B cell (primary cell): ENCODE results near the gene EIF4ENIF1. TPM values are rescaled to one million over a fixed set of nuclear protein-coding genes. Genes with fewer than 3 reads are reported as not detected.

ENCODE experiments used
- ATAC-seq: fragments of 200-7000 bp; cut with Tn5 transposase; one replicate; pipeline ENCODE4 v1.10.0; 2021; ENCODE audit warnings: low read depth, mild to moderate bottlenecking, moderate number of reproducible peaks, moderate library complexity
- CTCF ChIA-PET: fragments of 350-600 bp; sonication (Branson Sonifier 250); formaldehyde crosslinking; loops from one replicate; lab custom pipeline; 2021; ENCODE audit warnings: antibody characterized with exemption, inconsistent platforms; lab: Charles Lee
- POLR2A ChIA-PET: fragments of 350-600 bp; sonication (Branson Sonifier 250); formaldehyde crosslinking; loops from one replicate; lab custom pipeline; 2021; ENCODE audit warnings: antibody characterized with exemption; lab: Charles Lee
- DNase-seq: peaks from one replicate; pipeline ENCODE4 v3.0.0; 2013
- H2AFZ ChIP-seq: 2 replicates; pipeline ENCODE4 v1.6.1; 2012; ENCODE audit warnings: mild to moderate bottlenecking, low read depth, low read length; ENCODE audit not compliant: insufficient read depth, poor library complexity, severe bottlenecking
- H3K27ac ChIP-seq, 2 donors: 1 replicate in 1 of 2; 2 replicates in 1 of 2; pipeline ENCODE4 v1.5.1; 2012 to 2013; ENCODE audit warnings: low read length in 2 of 2, mild to moderate bottlenecking in 2 of 2, moderate library complexity in 1 of 2
- H3K27me3 ChIP-seq, 4 experiments: fragments of 200-600 bp in 1 of 4; sonication (generic) in 1 of 4; replicated peaks in 1 of 4; 1 replicate in 2 of 4; 2 replicates in 2 of 4; pipeline versions ENCODE4 v1.6.1 to v1.7.0; 2013 to 2016; ENCODE audit warnings: low read length in 3 of 4, mild to moderate bottlenecking in 2 of 4, mixed read lengths in 1 of 4, moderate library complexity in 1 of 4; ENCODE audit not compliant: insufficient read depth in 4 of 4, control insufficient read depth in 3 of 4; ENCODE audit errors: control extremely low read depth in 1 of 4
- H3K36me3 ChIP-seq, 2 experiments: replicated peaks in 1 of 2; 1 replicate in 1 of 2; 2 replicates in 1 of 2; pipeline versions ENCODE4 v1.6.1 to v1.7.1; 2013; ENCODE audit warnings: low read length in 1 of 2; ENCODE audit not compliant: insufficient read depth in 2 of 2, control insufficient read depth in 1 of 2; ENCODE audit errors: control extremely low read depth in 1 of 2, extremely low read depth in 1 of 2
- H3K4me1 ChIP-seq, 2 donors: fragments of 200-600 bp in 1 of 2; sonication (generic) in 1 of 2; 1 replicate in 1 of 2; 2 replicates in 1 of 2; pipeline versions ENCODE4 v1.5.1 to v1.6.1; 2013 to 2017; ENCODE audit warnings: low read length in 2 of 2; ENCODE audit not compliant: control insufficient read depth in 2 of 2, insufficient read depth in 2 of 2
- H3K4me2 ChIP-seq: replicated peaks from 2 replicates; pipeline ENCODE3; 2012; ENCODE audit warnings: mild to moderate bottlenecking, low read depth, low read length; ENCODE audit not compliant: poor library complexity, severe bottlenecking
- H3K4me3 ChIP-seq, 5 experiments: fragments of 200-600 bp in 1 of 5; sonication (generic) in 1 of 5; 1 replicate in 3 of 5; 2 replicates in 2 of 5; pipeline versions ENCODE4 v1.5.1 to v1.7.0; 2011 to 2016; ENCODE audit warnings: low read length in 4 of 5, mild to moderate bottlenecking in 4 of 5, low read depth in 2 of 5, control low read depth in 1 of 5, moderate library complexity in 1 of 5; ENCODE audit not compliant: insufficient read depth in 1 of 5; ENCODE audit errors: control extremely low read depth in 1 of 5, extremely low read depth in 1 of 5
- H3K79me2 ChIP-seq: fragments of 200-600 bp; sonication (generic); one replicate; pipeline ENCODE4 v1.6.0; 2016; ENCODE audit warnings: low read length; ENCODE audit not compliant: control insufficient read depth, insufficient read depth
- H3K9ac ChIP-seq: fragments of 200-600 bp; sonication (generic); 2 replicates; pipeline ENCODE4 v1.6.1; 2017; ENCODE audit warnings: mild to moderate bottlenecking, low read length, moderate library complexity
- H3K9me3 ChIP-seq, 3 donors: one replicate each; pipeline versions ENCODE4 v1.6.1 to v1.7.1; 2013; ENCODE audit warnings: low read length in 2 of 3; ENCODE audit not compliant: control insufficient read depth in 2 of 3, insufficient read depth in 1 of 3; ENCODE audit errors: control extremely low read depth in 1 of 3
- H4K20me1 ChIP-seq: 2 replicates; pipeline ENCODE4 v1.6.0; 2012; ENCODE audit warnings: mild to moderate bottlenecking, low read length; ENCODE audit not compliant: insufficient read depth, control insufficient read depth, poor library complexity, severe bottlenecking
- H3K27ac Mint-ChIP-seq: one replicate; pipeline ENCODE4 v1.8.0; 2021; ENCODE audit warnings: mixed read lengths
- H3K27me3 Mint-ChIP-seq: one replicate; pipeline ENCODE4 v1.8.0; 2021; ENCODE audit warnings: mixed read lengths
- H3K4me1 Mint-ChIP-seq: one replicate; pipeline ENCODE4 v1.8.0; 2021; ENCODE audit warnings: mixed read lengths
- H3K4me3 Mint-ChIP-seq: one replicate; pipeline ENCODE4 v1.8.0; 2021; ENCODE audit warnings: mixed read lengths
- H3K9me3 Mint-ChIP-seq: one replicate; pipeline ENCODE4 v1.8.0; 2022; ENCODE audit warnings: mixed read lengths; ENCODE audit not compliant: insufficient read depth
- EZH2 ChIP-seq: IDR thresholded peaks from 2 replicates; pipeline ENCODE4 v1.6.1; 2012; ENCODE audit warnings: borderline replicate concordance, low read depth, mild to moderate bottlenecking, moderate library complexity, low read length; ENCODE audit not compliant: insufficient read depth, poor library complexity, severe bottlenecking
- WGBS: methylation state at CpG from one replicate; pipeline ENCODE4 v1.1.5; 2013; ENCODE audit warnings: missing lambda C conversion rate; ENCODE audit not compliant: insufficient coverage; 5-methylcytosine and 5-hydroxymethylcytosine counted together
- intact Hi-C: fragments of 100-400 bp; cut with micrococcal nuclease; formaldehyde crosslinking; loops from one replicate; pipeline ENCODE4 v1.10.0; 2022
- polyA plus RNA-seq: library from polyadenylated mRNA; depleted of rRNA; stranded (reverse); fragments of >200 nt; gene quantifications from 2 replicates; pipeline ENCODE4 v1.2.3, GENCODE V29; 2012
- total RNA-seq, 2 donors: library from RNA; stranded (reverse); fragments of 120-200 nt in 1 of 2; gene quantifications; 1 replicate in 1 of 2; 2 replicates in 1 of 2; pipeline versions ENCODE4 v1.2.3 to v1.2.4, GENCODE V29; 2013 to 2022
- TF ChIP-seq, protein P1 (sequence below): fragments of 200-600 bp; IDR thresholded peaks from one replicate; pipeline ENCODE4 v1.8.0; 2022; ENCODE audit warnings: antibody characterized with exemption, mild to moderate bottlenecking

EIF4ENIF1 gene
- total and polyA plus RNA-seq, 2 donors (not counting 1 experiment from before 2014, with no cell fraction given) = 29.4 to 58.3 TPM

DNA sequence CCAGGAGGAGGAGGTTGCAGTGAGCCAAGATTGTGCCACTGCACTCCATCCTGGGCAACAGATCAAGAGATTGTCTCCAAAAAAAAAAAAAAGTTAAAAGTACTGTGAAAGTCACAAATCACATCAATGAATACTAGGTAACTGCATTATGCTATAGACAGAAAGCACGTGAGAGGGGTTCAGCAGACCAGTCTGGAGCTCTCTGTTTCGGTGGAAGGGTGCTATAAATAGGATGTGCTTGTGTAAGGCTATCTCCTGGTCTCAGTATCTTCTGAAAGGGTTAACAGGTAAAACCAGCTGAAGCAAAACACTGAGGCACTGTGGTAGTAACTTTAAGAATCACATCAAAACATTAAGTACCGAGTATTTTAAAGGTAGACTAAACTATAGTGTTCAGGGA lies 43.4 kb downstream of the EIF4ENIF1 start:
- Histone ChIP-seq H3K27me3 (no peaks in the 10 kb centered on the region), H3K27ac (no peak overlapping the region), H2AFZ (no peak overlapping the region), H3K4me1 (peaks cover 8 to 11% of the 10 kb centered on the region in 2 donors), H3K9me3 (no peaks in the 10 kb centered on the region), H3K9ac (no peak overlapping the region), H3K4me3 (no peak overlapping the region), H4K20me1 (no peaks in the 10 kb centered on the region), H3K79me2 (no peaks in the 10 kb centered on the region), H3K36me3 (peaks cover 1 to 69% of the 10 kb centered on the region in 2 experiments), H3K4me2 (no peak overlapping the region)
- no peaks in the 10 kb centered on the region for H3K27me3 Mint-ChIP-seq
- intact Hi-C loops = no loop called here
- TF ChIP-seq, protein P1, sequence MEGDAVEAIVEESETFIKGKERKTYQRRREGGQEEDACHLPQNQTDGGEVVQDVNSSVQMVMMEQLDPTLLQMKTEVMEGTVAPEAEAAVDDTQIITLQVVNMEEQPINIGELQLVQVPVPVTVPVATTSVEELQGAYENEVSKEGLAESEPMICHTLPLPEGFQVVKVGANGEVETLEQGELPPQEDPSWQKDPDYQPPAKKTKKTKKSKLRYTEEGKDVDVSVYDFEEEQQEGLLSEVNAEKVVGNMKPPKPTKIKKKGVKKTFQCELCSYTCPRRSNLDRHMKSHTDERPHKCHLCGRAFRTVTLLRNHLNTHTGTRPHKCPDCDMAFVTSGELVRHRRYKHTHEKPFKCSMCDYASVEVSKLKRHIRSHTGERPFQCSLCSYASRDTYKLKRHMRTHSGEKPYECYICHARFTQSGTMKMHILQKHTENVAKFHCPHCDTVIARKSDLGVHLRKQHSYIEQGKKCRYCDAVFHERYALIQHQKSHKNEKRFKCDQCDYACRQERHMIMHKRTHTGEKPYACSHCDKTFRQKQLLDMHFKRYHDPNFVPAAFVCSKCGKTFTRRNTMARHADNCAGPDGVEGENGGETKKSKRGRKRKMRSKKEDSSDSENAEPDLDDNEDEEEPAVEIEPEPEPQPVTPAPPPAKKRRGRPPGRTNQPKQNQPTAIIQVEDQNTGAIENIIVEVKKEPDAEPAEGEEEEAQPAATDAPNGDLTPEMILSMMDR = no peak
- TF ChIP-seq EZH2 = no peak
- ChIA-PET CTCF (interaction anchor here (1.3 to 1.5 kb wide), 3 partner anchors 45 to 219 kb away, joined by 3 to 4 read pairs (median 4); no protein-coding TSS in a partner anchor), POLR2A (no interaction called here)
- H3K27ac Mint-ChIP-seq = no peak overlapping the region
- H3K9me3 Mint-ChIP-seq = no peaks in the 10 kb centered on the region
- WGBS = no CpG with 5 or more reads among the region's 3 CpGs
- no peak for ATAC-seq
- DNase-seq = no peak
- H3K4me1 Mint-ChIP-seq = peaks cover 14% of the 10 kb centered on the region
- no peak overlapping the region for H3K4me3 Mint-ChIP-seq

DNA sequence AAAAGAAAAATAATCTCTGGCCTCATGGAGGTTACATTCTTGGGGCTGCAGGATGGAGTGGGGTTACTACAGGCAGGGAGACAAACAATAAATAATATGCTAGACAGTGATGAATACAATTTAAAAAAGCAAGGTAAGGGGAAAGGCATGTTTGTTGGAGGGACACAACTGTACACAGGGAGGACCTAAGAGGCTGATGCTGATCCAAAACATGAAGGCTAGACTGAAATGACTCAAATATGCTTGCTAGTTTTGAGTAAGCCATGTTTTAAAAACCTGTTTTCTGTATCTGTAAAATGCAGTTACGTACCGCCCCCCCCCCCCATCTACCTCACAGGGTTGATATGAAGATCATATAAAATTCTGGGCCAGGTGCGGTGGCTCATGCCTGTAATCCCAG lies 44.0 kb downstream of the EIF4ENIF1 start:
- no peak for DNase-seq
- Histone ChIP-seq H3K27me3 (no peaks in the 10 kb centered on the region), H3K9me3 (no peaks in the 10 kb centered on the region), H3K9ac (no peak overlapping the region), H3K4me1 (peaks cover 8 to 11% of the 10 kb centered on the region in 2 donors), H3K36me3 (peaks cover 1 to 72% of the 10 kb centered on the region in 2 experiments), H3K79me2 (no peaks in the 10 kb centered on the region), H3K4me2 (no peak overlapping the region), H3K4me3 (no peak overlapping the region), H4K20me1 (no peaks in the 10 kb centered on the region), H3K27ac (no peak overlapping the region), H2AFZ (no peak overlapping the region)
- ATAC-seq = no peak
- TF ChIP-seq, protein P1 = no peak
- TF ChIP-seq EZH2 = no peak
- ChIA-PET POLR2A (no interaction called here), CTCF (no interaction called here)
- Mint-ChIP-seq H3K9me3 (no peaks in the 10 kb centered on the region), H3K27ac (no peak overlapping the region), H3K27me3 (no peaks in the 10 kb centered on the region), H3K4me3 (no peak overlapping the region), H3K4me1 (peaks cover 14% of the 10 kb centered on the region)
- intact Hi-C loops = no loop called here
- WGBS = no CpG with 5 or more reads among the region's 3 CpGs
